ENCODE results near the gene CADM1.

DNA sequence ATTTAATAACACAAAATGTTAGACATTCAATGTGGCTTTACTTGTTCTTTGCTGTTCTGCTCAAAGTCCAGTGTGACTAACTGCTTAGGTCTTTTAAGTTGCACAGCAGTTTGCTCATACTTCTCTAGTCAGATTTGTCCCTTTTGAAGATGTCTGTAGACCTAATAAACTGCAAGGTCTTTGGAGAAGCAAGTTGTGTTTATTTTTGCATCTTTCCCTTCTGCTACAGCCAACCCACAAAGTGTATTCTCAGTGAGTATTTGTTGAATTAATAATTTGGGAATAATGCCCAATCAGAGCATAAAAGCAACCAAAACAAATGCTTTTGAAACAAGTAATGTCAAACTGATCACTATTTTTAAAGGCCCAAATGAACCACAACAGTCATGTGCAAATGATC lies 312.5 kb downstream of the CADM1 start:
- TF ChIP-seq CTCF (IDR thresholded peaks at IDR 0.05; ENCODE audit: low read depth, low read length, poor library complexity, severe bottlenecking), result no peak
- TF ChIP-seq EZH2phosphoT487 (IDR thresholded peaks at IDR 0.05; ENCODE audit: borderline replicate concordance, low read length), result no peak
